ACC112 (cell line): Measurements from ENCODE around the gene C2CD2.
A peak's percentile ranks its signal among the peaks of the same experiment; 100 is the strongest.

Source experiments
- H2AFZ ChIP-seq: fragments of 200-600 bp; sonication (generic); one replicate; pipeline ENCODE4 v1.6.0; 2017; ENCODE audit warnings: antibody characterized with exemption, low read length; ENCODE audit not compliant: unreplicated experiment
- H3K27ac ChIP-seq: fragments of 200-600 bp; sonication (generic); 2 replicates; pipeline ENCODE4 v1.5.1; 2014; ENCODE audit warnings: low read depth, mild to moderate bottlenecking, antibody characterized with exemption, low read length, moderate library complexity
- H3K27me3 ChIP-seq: fragments of 200-600 bp; sonication (generic); 2 replicates; pipeline ENCODE4 v1.6.1; 2014; ENCODE audit warnings: mild to moderate bottlenecking, antibody characterized with exemption, low read length, moderate library complexity, mixed read lengths; ENCODE audit not compliant: insufficient read depth
- H3K36me3 ChIP-seq: fragments of 200-600 bp; sonication (generic); 2 replicates; pipeline ENCODE4 v1.6.1; 2016; ENCODE audit warnings: mild to moderate bottlenecking, antibody characterized with exemption, low read length, moderate library complexity, mixed read lengths; ENCODE audit not compliant: insufficient read depth
- H3K4me1 ChIP-seq: fragments of 200-600 bp; sonication (generic); one replicate; pipeline ENCODE4 v1.6.1; 2016; ENCODE audit warnings: low read length, mixed read lengths; ENCODE audit not compliant: insufficient read depth, unreplicated experiment, control insufficient read depth
- H3K4me3 ChIP-seq: fragments of 200-600 bp; sonication (generic); 2 replicates; pipeline ENCODE4 v1.5.1; 2014; ENCODE audit warnings: mild to moderate bottlenecking, low read depth, low read length
- H3K79me2 ChIP-seq: fragments of 200-600 bp; sonication (generic); one replicate; pipeline ENCODE4 v1.6.0; 2016; ENCODE audit warnings: low read length; ENCODE audit not compliant: control insufficient read depth, unreplicated experiment, insufficient read depth

Gene C2CD2

DNA sequence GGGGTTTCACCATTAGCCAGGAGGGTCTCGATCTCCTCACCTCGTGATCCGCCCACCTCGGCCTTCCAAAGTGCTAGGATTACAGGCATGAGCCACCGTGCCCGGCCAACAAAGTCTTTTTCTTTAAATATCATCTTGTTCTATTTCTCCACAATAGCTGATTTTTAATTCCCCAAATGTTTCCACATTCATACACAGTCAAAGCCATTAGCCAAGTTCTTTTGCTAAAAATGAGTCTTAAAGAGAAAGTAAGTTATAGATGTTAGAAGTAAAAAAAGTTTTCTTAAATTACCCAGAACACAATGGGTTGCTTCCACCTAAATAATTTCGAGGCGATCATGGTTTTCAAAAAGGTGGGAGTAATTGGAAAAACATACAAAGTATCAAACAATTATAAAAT, 30.6 kb downstream of the C2CD2 start:
- H3K27me3 ChIP-seq: no peaks in the 10 kb centered on the region
- H3K4me1 ChIP-seq: peaks cover 36% of the 10 kb centered on the region
- peaks cover 11% of the 10 kb centered on the region for H3K79me2 ChIP-seq
- H2AFZ ChIP-seq: peak overlapping the region; percentile 31
- H3K27ac ChIP-seq: peak overlapping the region; percentile 96
- H3K4me3 ChIP-seq: peak overlapping the region; percentile 59
- no peaks in the 10 kb centered on the region for H3K36me3 ChIP-seq

DNA sequence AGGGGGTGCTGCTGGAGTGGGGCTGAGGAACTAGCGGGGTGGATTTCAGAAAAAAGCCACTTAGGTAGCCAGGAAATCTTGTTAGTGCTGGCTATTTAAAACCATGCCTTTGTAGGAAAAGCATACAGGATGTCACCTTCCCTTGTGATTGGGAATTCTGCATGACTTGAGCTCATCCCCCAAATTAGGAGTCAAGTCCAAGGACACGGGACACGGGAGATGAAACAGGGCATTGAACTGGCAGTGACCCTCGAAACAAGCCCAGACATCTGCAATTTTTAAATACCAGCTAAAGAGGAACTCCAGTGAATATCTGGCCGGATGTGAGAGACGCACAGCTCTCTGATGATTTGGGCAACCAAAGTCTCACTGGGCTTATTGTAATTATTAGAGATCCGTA, 32.8 kb downstream of the C2CD2 start:
- no peak overlapping the region for H2AFZ ChIP-seq
- H3K27ac ChIP-seq: no peak overlapping the region
- peaks cover 7% of the 10 kb centered on the region; the same call in 1 of the 2 replicates for H3K36me3 ChIP-seq
- peaks cover 27% of the 10 kb centered on the region for H3K4me1 ChIP-seq
- H3K27me3 ChIP-seq: no peaks in the 10 kb centered on the region
- H3K4me3 ChIP-seq: no peak overlapping the region
- H3K79me2 ChIP-seq: peaks cover 8% of the 10 kb centered on the region

DNA sequence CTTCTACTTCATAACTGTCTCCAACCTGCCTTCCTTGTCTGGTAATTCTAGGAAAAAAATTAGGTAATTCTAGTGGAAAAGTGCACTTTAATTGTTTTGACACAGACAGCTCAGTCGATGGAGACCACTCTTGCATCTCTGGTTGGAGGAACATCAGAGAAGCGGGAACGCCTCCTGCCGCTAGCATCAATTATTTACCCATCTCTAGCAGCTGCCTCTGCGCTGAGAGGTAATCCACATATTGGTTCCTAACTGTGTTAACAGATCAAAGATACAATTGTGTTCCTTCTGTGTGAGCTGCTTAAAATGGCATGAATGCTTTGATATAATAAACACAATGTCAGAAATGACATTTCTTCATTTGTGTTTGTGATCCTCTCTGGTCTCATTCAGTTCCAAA, 33.3 kb downstream of the C2CD2 start:
- Histone ChIP-seq H3K4me3 (no peak overlapping the region), H3K4me1 (peaks cover 22% of the 10 kb centered on the region), H3K27ac (no peak overlapping the region), H2AFZ (no peak overlapping the region), H3K79me2 (peaks cover 2% of the 10 kb centered on the region), H3K27me3 (no peaks in the 10 kb centered on the region), H3K36me3 (peaks cover 7% of the 10 kb centered on the region; the same call in 1 of the 2 replicates)

DNA sequence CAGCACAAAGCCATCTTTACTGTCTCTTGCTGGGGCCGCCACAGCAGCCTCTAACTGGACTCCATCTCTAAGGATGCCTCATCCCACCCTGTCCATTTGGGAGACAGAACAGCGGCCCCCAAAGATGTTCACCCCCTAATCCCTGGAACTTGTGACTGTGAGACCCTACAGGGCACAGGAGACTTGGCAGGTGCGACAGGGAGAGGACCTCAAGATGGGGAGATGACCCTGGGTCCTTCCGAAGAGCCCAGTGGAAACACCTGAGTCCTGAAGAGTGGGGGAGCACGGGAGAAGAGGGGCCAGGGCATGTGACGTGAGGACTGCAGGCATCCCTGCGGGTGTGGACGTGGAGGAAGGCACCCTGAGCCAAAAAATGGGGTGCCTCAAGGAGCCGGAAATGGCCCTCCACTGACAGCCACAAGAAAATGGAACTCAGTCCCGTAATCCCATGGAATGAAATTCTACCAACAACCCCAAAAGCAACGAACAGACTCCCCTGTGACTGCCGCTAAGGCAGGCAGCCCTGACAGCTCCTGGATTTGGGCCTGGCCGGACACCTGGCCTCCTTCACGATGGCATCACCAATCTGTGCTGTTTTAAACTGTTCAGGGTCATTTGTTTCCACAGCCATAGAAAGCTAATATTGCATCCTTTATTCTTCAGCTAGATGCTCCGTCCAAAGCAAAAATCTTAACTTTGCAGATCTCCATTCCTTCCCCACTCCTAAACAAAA, 34.0 kb downstream of the C2CD2 start:
- no peak overlapping the region for H2AFZ ChIP-seq

DNA sequence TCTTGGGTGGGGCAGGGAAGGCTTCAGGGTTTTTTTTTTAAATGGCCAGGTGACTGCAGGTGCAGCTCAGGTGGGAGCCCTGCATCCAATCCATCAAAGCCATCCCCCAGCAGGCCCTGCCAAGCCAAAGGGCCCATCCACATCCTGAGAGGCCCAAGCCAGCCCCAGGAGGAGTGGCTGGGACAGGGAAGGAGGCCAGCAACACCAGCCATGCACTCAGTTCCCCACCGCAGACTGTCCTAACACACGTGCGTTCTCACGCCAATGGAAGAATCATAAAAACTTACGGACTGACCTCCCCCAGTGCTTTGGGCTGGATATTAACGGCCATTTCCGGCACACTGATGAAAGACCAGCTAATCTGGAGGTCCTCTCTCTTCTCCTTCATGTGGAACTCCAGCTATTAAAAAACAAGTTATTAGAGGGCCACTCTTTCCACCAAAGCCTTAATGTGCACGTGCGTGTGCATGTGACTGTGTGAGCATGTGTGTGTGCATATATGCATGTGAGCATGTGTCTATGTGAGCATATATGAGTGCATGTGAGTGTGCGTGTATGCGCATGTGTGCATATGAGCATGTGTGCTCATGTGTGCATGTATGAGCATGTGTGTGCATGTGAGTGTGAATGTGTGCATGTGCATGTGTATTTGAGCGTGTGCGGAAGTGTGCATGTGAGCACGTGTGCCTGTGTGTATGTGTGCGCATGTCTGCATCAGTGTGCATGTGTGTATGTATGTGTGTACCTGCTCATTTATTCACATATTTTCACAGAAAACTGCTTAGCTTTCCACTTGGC, 35.1 kb downstream of the C2CD2 start:
- Histone ChIP-seq H3K27ac (no peak overlapping the region), H3K36me3 (peaks cover 7% of the 10 kb centered on the region; the same call in 1 of the 2 replicates), H3K4me3 (no peak overlapping the region), H2AFZ (no peak overlapping the region), H3K27me3 (no peaks in the 10 kb centered on the region), H3K4me1 (peaks cover 13% of the 10 kb centered on the region), H3K79me2 (no peaks in the 10 kb centered on the region)

More for the DNA sequence above, 34.0 kb downstream of the C2CD2 start:
- H3K4me3 ChIP-seq: no peak overlapping the region
- H3K79me2 ChIP-seq: no peaks in the 10 kb centered on the region
- peaks cover 7% of the 10 kb centered on the region; the same call in 1 of the 2 replicates for H3K36me3 ChIP-seq
- no peak overlapping the region for H3K27ac ChIP-seq
- no peaks in the 10 kb centered on the region for H3K27me3 ChIP-seq
- H3K4me1 ChIP-seq: peaks cover 15% of the 10 kb centered on the region

DNA sequence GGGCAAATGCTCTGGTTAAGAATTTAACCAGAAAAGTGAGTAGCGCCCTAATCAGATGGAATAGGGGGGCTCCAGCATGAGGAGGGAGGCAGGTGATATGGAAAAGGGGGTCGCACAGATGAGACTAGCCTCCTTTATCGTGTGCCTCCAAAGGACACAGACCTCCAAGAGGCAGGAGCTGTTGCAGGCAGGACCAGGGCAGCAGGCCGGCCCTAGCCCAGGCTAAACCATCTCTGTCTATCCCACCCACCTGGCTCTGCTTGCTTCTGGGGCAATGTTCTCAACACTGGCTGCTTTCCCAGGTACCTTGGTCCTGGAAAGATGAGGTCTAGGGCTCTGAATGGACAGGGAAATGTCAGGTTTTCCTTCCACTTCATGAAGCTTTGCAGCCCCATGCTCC, 36.3 kb downstream of the C2CD2 start:
- peaks cover 7% of the 10 kb centered on the region; the same call in 1 of the 2 replicates for H3K36me3 ChIP-seq
- no peak overlapping the region for H3K27ac ChIP-seq
- H3K79me2 ChIP-seq: no peaks in the 10 kb centered on the region

DNA sequence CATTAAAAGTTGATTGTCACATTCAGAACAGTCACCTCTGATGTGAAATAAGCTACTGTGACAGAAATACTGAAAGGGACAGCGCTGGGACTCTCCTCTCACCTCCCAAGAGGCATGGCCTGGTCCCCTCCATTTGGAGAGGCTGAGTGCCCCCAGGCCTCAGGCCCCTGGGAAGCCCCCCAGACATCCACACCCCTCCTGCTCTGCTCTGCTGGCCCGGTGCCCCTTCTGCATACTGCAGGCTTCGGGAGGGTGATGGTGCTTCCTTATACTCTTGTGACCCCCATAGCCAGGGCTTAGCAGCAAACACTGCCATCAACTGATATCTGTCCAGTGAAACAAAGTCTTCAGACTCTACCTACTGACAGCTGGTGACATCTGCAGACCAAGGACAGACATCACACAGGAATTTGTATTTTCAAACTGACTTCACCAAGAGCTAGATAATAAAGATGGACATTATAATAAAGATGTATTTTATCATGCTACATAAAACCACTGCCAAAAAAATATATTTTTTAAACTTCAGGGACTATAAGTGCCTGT, 36.9 kb downstream of the C2CD2 start:
- Histone ChIP-seq H3K27ac (no peak overlapping the region), H2AFZ (no peak overlapping the region), H3K79me2 (no peaks in the 10 kb centered on the region), H3K27me3 (no peaks in the 10 kb centered on the region), H3K36me3 (peaks cover 7% of the 10 kb centered on the region; the same call in 1 of the 2 replicates), H3K4me3 (no peak overlapping the region), H3K4me1 (no peaks in the 10 kb centered on the region)

More for the DNA sequence above, 36.3 kb downstream of the C2CD2 start:
- H3K4me3 ChIP-seq: no peak overlapping the region
- H3K4me1 ChIP-seq: peaks cover under 1% of the 10 kb centered on the region
- H3K27me3 ChIP-seq: no peaks in the 10 kb centered on the region
- no peak overlapping the region for H2AFZ ChIP-seq

DNA sequence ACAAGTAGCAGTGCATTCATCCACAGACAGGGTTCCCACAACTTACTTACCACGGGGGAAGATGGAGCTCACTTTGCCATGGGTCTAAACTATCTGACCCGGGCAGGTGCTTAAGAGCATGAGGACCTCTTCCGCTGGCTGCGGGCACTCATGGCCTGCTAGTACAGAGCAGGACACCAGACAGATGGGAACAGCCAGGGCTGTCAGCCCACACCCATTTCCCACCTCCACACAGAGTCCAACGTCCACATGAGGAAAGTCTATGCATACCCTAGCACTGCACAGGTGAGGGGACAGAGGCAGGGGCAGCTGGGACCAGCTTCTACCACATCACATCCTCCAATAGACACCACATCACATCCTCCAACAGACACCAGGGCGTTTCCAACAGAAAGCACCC, 38.9 kb downstream of the C2CD2 start:
- Histone ChIP-seq H3K4me3 (no peak overlapping the region), H3K36me3 (peaks cover 7% of the 10 kb centered on the region; the same call in 1 of the 2 replicates), H3K27ac (no peak overlapping the region), H3K79me2 (no peaks in the 10 kb centered on the region), H3K4me1 (no peaks in the 10 kb centered on the region), H3K27me3 (no peaks in the 10 kb centered on the region), H2AFZ (no peak overlapping the region)

DNA sequence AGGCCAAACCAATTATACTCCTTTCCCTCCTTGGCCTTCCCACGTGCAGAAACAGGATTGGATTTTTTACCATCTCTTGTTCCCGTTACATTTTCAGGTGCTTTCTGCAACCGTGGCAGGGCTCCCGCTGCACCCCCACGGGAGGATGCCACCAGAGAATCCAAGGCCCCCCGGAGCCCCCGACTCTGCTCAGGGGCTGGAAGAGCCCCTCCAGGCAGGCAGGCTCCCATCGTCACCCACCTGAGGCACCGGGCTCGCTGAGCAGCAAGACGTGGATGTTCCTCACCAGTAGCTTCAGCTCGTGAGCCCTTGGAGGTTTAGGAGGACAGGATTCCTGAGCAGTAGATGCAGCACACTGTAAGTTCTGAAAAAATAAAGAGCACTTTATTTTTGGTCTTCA, 39.5 kb downstream of the C2CD2 start:
- H3K27me3 ChIP-seq: no peaks in the 10 kb centered on the region
- no peak overlapping the region for H2AFZ ChIP-seq
- H3K27ac ChIP-seq: no peak overlapping the region
- no peaks in the 10 kb centered on the region for H3K79me2 ChIP-seq
- H3K4me3 ChIP-seq: no peak overlapping the region
- peaks cover 7% of the 10 kb centered on the region; the same call in 1 of the 2 replicates for H3K36me3 ChIP-seq
- H3K4me1 ChIP-seq: no peaks in the 10 kb centered on the region

DNA sequence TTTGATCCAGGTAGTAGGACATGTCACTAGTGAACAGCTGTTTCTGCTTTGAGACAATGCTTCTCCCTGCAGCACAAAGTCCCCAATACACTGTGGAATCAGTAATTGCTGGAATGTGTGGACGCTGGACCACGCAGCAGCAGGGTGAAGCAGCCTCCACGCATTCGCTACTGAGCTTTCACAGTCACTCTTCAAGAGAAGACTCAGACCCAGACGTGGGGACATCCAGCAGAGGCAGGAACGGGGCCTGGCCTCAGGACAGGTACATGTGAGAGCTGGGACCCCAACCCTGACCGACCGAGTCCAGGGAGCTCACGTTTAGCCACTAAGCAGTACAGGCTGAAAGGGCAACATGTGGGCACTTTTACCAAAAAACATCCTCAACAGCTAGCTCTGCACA, 40.6 kb downstream of the C2CD2 start:
- H3K4me1 ChIP-seq: no peaks in the 10 kb centered on the region
- peaks cover 7% of the 10 kb centered on the region; the same call in 1 of the 2 replicates for H3K36me3 ChIP-seq
- no peak overlapping the region for H3K4me3 ChIP-seq
- no peaks in the 10 kb centered on the region for H3K27me3 ChIP-seq
- no peak overlapping the region for H3K27ac ChIP-seq
- H2AFZ ChIP-seq: no peak overlapping the region
- no peaks in the 10 kb centered on the region for H3K79me2 ChIP-seq
